GM23248 (cell line): ENCODE data around the gene HDC. TPM values are rescaled to one million over a fixed set of nuclear protein-coding genes. Genes with fewer than 3 reads are reported as not detected.

Source experiments
- DNase-seq: peaks from one replicate; pipeline ENCODE4 v3.0.0-alpha.2; 2015
- H2AFZ ChIP-seq: fragments of 200-600 bp; sonication (generic); 2 replicates; pipeline ENCODE4 v1.6.1; 2016; ENCODE audit warnings: antibody characterized with exemption
- H3F3A ChIP-seq: fragments of 200-600 bp; sonication (generic); 2 replicates; pipeline ENCODE4 v1.6.1; 2016; ENCODE audit warnings: mild to moderate bottlenecking, antibody characterized with exemption, mixed run types; ENCODE audit not compliant: insufficient read depth
- H3K27ac ChIP-seq: fragments of 200-600 bp; sonication (generic); 2 replicates; pipeline ENCODE4 v1.5.1; 2016; ENCODE audit warnings: mild to moderate bottlenecking
- H3K27me3 ChIP-seq: fragments of 200-600 bp; sonication (generic); replicated peaks from 2 replicates; pipeline ENCODE4 v1.6.1; 2016; ENCODE audit warnings: mild to moderate bottlenecking; ENCODE audit not compliant: insufficient read depth
- H3K36me3 ChIP-seq: fragments of 200-600 bp; sonication (generic); 2 replicates; pipeline ENCODE4 v1.6.1; 2016; ENCODE audit warnings: low read depth, mild to moderate bottlenecking
- H3K4me1 ChIP-seq: fragments of 200-600 bp; sonication (generic); 2 replicates; pipeline ENCODE4 v1.6.1; 2016; ENCODE audit warnings: mild to moderate bottlenecking; ENCODE audit not compliant: insufficient read depth
- H3K4me2 ChIP-seq: fragments of 200-600 bp; sonication (generic); one replicate; pipeline ENCODE4 v1.6.1; 2016; ENCODE audit warnings: mild to moderate bottlenecking; ENCODE audit not compliant: unreplicated experiment
- H3K4me3 ChIP-seq: fragments of 200-600 bp; sonication (generic); 2 replicates; pipeline ENCODE4 v1.5.1; 2016; ENCODE audit warnings: mild to moderate bottlenecking
- H3K79me2 ChIP-seq: fragments of 200-600 bp; sonication (generic); 2 replicates; pipeline ENCODE4 v1.6.1; 2016; ENCODE audit warnings: mild to moderate bottlenecking; ENCODE audit not compliant: insufficient read depth
- H3K9ac ChIP-seq: fragments of 200-600 bp; sonication (generic); 2 replicates; pipeline ENCODE4 v1.6.1; 2016; ENCODE audit warnings: mild to moderate bottlenecking
- H3K9me2 ChIP-seq: fragments of 200-600 bp; sonication (generic); 2 replicates; pipeline ENCODE4 v1.6.1; 2016; ENCODE audit warnings: mixed run types, mild to moderate bottlenecking, moderate library complexity; ENCODE audit not compliant: insufficient read depth
- H3K9me3 ChIP-seq: fragments of 200-600 bp; sonication (generic); one replicate; pipeline ENCODE4 v1.6.1; 2017; ENCODE audit warnings: low read depth
- H4K20me1 ChIP-seq: fragments of 200-600 bp; sonication (generic); 2 replicates; pipeline ENCODE4 v1.6.0; 2016; ENCODE audit not compliant: insufficient read depth
- EZH2 ChIP-seq: fragments of 200-600 bp; sonication (generic); IDR thresholded peaks from 2 replicates; pipeline ENCODE4 v1.6.1; 2018; ENCODE audit warnings: antibody characterized with exemption, mild to moderate bottlenecking; ENCODE audit not compliant: insufficient read depth, poor library complexity, severe bottlenecking
- EZH2phosphoT487 ChIP-seq: fragments of 200-600 bp; sonication (generic); IDR thresholded peaks from 2 replicates; pipeline ENCODE4 v1.6.1; 2018; ENCODE audit warnings: antibody characterized with exemption, moderate library complexity, mild to moderate bottlenecking, low read depth; ENCODE audit not compliant: insufficient read depth
- WGBS, 2 experiments: methylation state at CpG; one replicate each; pipeline ENCODE4 v1.1.6; 2015 to 2017; ENCODE audit warnings: low lambda C conversion rate in 2 of 2, low coverage in 1 of 2; ENCODE audit errors: missing lambda C conversion rate in 2 of 2; 5-methylcytosine and 5-hydroxymethylcytosine counted together
- in situ Hi-C: fragments of 300-500 bp; cut with MboI; formaldehyde crosslinking; loops from 2 replicates; pipeline ENCODE4 v1.15.0; 2020
- polyA plus RNA-seq: library from polyadenylated mRNA; unstranded; fragments of >200 nt; fragmentation: Nextera tagmentation; extraction: Ambion mirVana; gene quantifications from 2 replicates; pipeline ENCODE4 v1.2.1, GENCODE V29; 2016
- small RNA-seq: library from RNA; depleted of rRNA; stranded (forward); fragments of <200 nt; gene quantifications from one replicate; pipeline ENCODE3, GENCODE V24; 2014; ENCODE audit warnings: low read depth, low replicate concordance
- total RNA-seq: library from RNA; depleted of rRNA; stranded (reverse); fragments of >200 nt; shearing (Covaris generic); gene quantifications from 2 replicates; pipeline ENCODE4 v1.2.3, GENCODE V29; 2014; rRNA removed

Gene HDC
- total and polyA plus RNA-seq, 2 experiments from 2014 or later, result not detected

GRCh38 chr15:50192926-50193620 lies 72.5 kb downstream of the HDC start:
- no peaks in the 10 kb centered on the region for H3K9me3 ChIP-seq
- no peak for TF ChIP-seq EZH2
- no peak for TF ChIP-seq EZH2phosphoT487
- H3K4me1 ChIP-seq, result no peaks in the 10 kb centered on the region
- no peak overlapping the region for H3K4me3 ChIP-seq
- no peaks in the 10 kb centered on the region for H3K36me3 ChIP-seq
- H3K9me2 ChIP-seq, result no peaks in the 10 kb centered on the region
- WGBS, 2 experiments, result 54 to 57% methylated on average over 6 of the region's 6 CpGs
- no peak overlapping the region for H3K4me2 ChIP-seq
- no peaks in the 10 kb centered on the region for H3K79me2 ChIP-seq
- H3K27ac ChIP-seq, result no peak overlapping the region
- peaks cover 13% of the 10 kb centered on the region for H3K27me3 ChIP-seq
- H4K20me1 ChIP-seq, result no peaks in the 10 kb centered on the region
- in situ Hi-C loops, result no loop called here
- peak; percentile 13 for DNase-seq
- H3F3A ChIP-seq, result no peaks in the 10 kb centered on the region
- no peak overlapping the region for H2AFZ ChIP-seq
- H3K9ac ChIP-seq, result no peak overlapping the region

DNA sequence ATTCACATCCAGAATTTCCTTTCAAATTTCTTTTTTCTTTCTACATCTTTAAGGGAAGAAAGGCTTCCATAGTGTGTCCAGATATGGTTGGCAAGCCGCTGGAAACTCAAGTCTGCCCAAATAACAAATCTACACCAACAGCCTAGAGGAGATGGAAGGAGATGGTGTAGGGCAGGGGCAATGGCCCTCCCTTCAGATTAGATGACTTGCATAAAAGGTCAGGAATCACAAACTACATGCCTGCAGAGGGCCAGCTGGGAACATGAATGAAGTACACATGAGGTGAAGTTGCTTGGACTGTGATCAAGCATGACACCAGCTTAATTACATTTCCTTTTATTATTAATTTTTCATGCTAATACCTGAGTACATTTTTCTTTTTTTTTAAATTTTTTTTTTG lies 73.4 kb downstream of the HDC start:
- H3K4me2 ChIP-seq, result no peak overlapping the region
- 36 to 53% methylated on average over 1 of the region's 1 CpG for WGBS, 2 experiments
- in situ Hi-C loops, result no loop called here
- DNase-seq, result no peak
- TF ChIP-seq EZH2 (no peak), EZH2phosphoT487 (no peak)
- no peaks in the 10 kb centered on the region for H3K79me2 ChIP-seq
- peaks cover 13% of the 10 kb centered on the region for H3K27me3 ChIP-seq
- no peaks in the 10 kb centered on the region for H3K4me1 ChIP-seq
- H3K4me3 ChIP-seq, result no peak overlapping the region
- no peak overlapping the region for H3K9ac ChIP-seq
- no peaks in the 10 kb centered on the region for H4K20me1 ChIP-seq
- no peak overlapping the region for H2AFZ ChIP-seq
- H3F3A ChIP-seq, result no peaks in the 10 kb centered on the region
- H3K36me3 ChIP-seq, result no peaks in the 10 kb centered on the region
- H3K27ac ChIP-seq, result no peak overlapping the region
- no peaks in the 10 kb centered on the region for H3K9me3 ChIP-seq
- H3K9me2 ChIP-seq, result no peaks in the 10 kb centered on the region

Small RNAs within 50 kb of the gene (small RNA-seq; reads per million reads assigned to genes)
- gene RF00019, result not detected

Other genes starting within 250 kb of the HDC start
- gene ATP8B4, start 146.5 kb downstream of the HDC start, total RNA-seq, result 1.5 and 11.4 TPM in 2 replicates
- gene ATP8B4, start 146.5 kb downstream of the HDC start, polyA plus RNA-seq, result 0.89 and 1.1 TPM in 2 replicates
- gene SLC27A2, start 83.5 kb downstream of the HDC start, total RNA-seq, result not detected in 2 replicates
- gene SLC27A2, start 83.5 kb downstream of the HDC start, polyA plus RNA-seq, result not detected in 2 replicates
- gene GABPB1, start 89.5 kb upstream of the HDC start, total RNA-seq, result 24.8 and 32.6 TPM in 2 replicates
- 22.8 and 25.7 TPM in 2 replicates for gene GABPB1, start 89.5 kb upstream of the HDC start, polyA plus RNA-seq
- 29.8 and 32.1 TPM in 2 replicates for gene USP8, start 158.7 kb upstream of the HDC start, total RNA-seq
- 56.2 and 57.2 TPM in 2 replicates for gene USP8, start 158.7 kb upstream of the HDC start, polyA plus RNA-seq